GM18907 (cell line): ENCODE data around the gene ZC3H18.

ENCODE experiments used
- ATAC-seq: cut with Tn5 transposase; IDR thresholded peaks from one replicate; pipeline ENCODE4 v1.9.1; 2021; ENCODE audit warnings: mild to moderate bottlenecking, moderate library complexity; ENCODE audit not compliant: unreplicated experiment

ZC3H18 gene

GRCh38 chr16:88636488-88637265 lies 66.5 kb downstream of the ZC3H18 start:
- no peak for ATAC-seq

GRCh38 chr16:88638323-88639230 lies 68.4 kb downstream of the ZC3H18 start, which contains the start of gene IL17C:
IL17C (plus strand) TSS chr16:88638572; CDS start chr16:88638642, 70 bp downstream.
- no peak for ATAC-seq

GRCh38 chr16:88639231-88640038 lies 69.2 kb downstream of the ZC3H18 start:
- no peak for ATAC-seq

- no peak for ATAC-seq
Observed at GRCh38 chr16:88640039-88640495, 69.9 kb downstream of the ZC3H18 start.

GRCh38 chr16:88640498-88641247 lies 70.5 kb downstream of the ZC3H18 start:
- ATAC-seq = no peak

- no peak for ATAC-seq
Observed at GRCh38 chr16:88642881-88643643, 72.9 kb downstream of the ZC3H18 start.

- ATAC-seq = no peak
Observed at GRCh38 chr16:88643644-88643932, 73.4 kb downstream of the ZC3H18 start.

- no peak for ATAC-seq
Observed at GRCh38 chr16:88645455-88645854, 75.3 kb downstream of the ZC3H18 start.

GRCh38 chr16:88645941-88646340 lies 75.7 kb downstream of the ZC3H18 start:
- ATAC-seq = no peak

GRCh38 chr16:88646345-88647034 lies 76.3 kb downstream of the ZC3H18 start:
- ATAC-seq = no peak

- no peak for ATAC-seq
Observed at GRCh38 chr16:88647178-88648070, 77.2 kb downstream of the ZC3H18 start.

GRCh38 chr16:88649195-88649923 lies 79.2 kb downstream of the ZC3H18 start:
- no peak for ATAC-seq

- ATAC-seq = peak; percentile 15
Observed at GRCh38 chr16:88649924-88650748, 79.9 kb downstream of the ZC3H18 start.

- peak; percentile 69 for ATAC-seq
Observed at GRCh38 chr16:88650749-88651275, 80.6 kb downstream of the ZC3H18 start, which contains the start of gene CYBA. CYBA (minus strand) TSS chr16:88651053; CDS start chr16:88651013, 40 bp downstream.

GRCh38 chr16:88651276-88651988 lies 81.2 kb downstream of the ZC3H18 start:
- peak; percentile 72 for ATAC-seq
